ENCODE measurements around the gene GLA. TPM values are rescaled to one million over a fixed set of nuclear protein-coding genes. Genes with fewer than 3 reads are reported as not detected.
A peak's percentile ranks its signal among the peaks of the same experiment; 100 is the strongest.

GLA gene
- total RNA-seq, 4 donors from 2014 or later = 13.2 to 30.2 (median 19.2) TPM

DNA sequence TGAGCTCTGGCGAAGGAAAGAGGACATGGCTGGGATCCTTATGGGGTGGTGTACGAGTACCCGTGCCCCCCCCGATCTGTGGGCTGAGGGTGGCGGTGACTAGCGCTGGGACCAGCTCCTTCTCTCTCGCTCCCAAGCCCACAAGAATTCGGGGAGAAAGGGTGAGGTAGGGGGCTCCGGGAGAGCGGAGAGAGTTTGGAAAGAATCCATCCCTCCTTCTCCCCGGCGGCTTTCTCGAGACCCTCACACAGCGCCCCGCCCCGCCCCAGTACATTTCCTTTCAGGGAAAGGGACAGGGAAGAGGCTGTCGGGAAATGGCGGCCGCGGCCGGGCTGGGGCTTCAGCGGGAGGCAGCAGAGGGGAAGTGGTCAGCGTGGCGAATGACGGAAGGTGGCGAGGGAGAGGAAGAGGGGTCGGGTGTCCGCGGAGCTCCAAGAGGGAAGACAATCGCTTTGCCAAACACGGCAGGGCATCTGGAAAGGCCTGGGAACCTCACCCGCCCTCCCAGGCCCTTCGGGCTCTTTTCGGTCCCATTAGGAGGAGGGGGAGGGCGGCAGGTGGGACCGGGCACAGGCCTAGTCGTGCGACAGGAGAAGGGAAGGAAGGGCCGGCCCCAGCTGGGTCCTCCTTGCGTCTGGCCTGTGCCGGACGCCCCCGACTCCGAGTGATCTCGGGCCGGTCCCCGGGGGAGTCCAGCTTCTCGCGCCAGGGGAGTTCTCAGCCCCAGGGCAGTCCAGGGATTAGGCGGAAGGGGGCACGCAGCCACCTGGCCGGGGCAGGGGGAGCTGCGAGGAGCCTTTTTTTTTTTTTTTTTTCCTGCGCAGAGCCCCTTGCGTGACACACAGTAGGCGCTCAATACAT, 10.5 kb upstream of the GLA start:
- Histone ChIP-seq H3K27me3 (no peaks in the 10 kb centered on the region), H3K9me3 (no peaks in the 10 kb centered on the region), H3K27ac (peak overlapping the region; percentile 94 to 96), H3K4me3 (peak overlapping the region; percentile 44 to 46), H3K36me3 (no peaks in the 10 kb centered on the region), H3K4me1 (peaks cover 0 to 4% of the 10 kb centered on the region in 2 donors)
- TF ChIP-seq, protein P1, sequence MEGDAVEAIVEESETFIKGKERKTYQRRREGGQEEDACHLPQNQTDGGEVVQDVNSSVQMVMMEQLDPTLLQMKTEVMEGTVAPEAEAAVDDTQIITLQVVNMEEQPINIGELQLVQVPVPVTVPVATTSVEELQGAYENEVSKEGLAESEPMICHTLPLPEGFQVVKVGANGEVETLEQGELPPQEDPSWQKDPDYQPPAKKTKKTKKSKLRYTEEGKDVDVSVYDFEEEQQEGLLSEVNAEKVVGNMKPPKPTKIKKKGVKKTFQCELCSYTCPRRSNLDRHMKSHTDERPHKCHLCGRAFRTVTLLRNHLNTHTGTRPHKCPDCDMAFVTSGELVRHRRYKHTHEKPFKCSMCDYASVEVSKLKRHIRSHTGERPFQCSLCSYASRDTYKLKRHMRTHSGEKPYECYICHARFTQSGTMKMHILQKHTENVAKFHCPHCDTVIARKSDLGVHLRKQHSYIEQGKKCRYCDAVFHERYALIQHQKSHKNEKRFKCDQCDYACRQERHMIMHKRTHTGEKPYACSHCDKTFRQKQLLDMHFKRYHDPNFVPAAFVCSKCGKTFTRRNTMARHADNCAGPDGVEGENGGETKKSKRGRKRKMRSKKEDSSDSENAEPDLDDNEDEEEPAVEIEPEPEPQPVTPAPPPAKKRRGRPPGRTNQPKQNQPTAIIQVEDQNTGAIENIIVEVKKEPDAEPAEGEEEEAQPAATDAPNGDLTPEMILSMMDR (IDR thresholded peaks at IDR 0.05) = no peak
- TF ChIP-seq POLR2A (IDR thresholded peaks at IDR 0.05) = peak; percentile 8 to 20
- intact Hi-C loops (cut with DNase I; ENCODE audit: low total_unique reads) = no loop called here
- DNase-seq = peak; percentile 51 to 54

DNA sequence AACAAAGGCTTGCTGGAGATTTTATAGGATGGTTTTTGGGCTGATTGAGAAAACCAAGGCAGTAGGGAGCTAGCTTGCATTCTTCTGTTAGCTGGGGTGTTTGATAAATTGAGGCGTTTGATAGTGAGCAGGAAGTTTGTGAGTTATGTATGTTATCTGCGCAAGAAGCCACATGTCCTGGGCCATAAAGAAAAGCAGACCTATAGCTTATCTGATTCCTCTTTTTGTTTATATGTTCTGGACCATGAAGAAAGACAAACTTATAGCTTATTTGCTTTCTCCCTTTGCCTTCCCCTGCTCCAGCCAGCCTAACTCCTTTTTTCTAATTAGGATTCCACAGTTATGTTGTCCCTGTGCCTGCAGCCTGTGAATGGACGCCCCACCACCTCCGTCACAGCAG, 9.5 kb upstream of the GLA start:
- Histone ChIP-seq H3K27me3 (no peaks in the 10 kb centered on the region), H3K36me3 (no peaks in the 10 kb centered on the region), H3K27ac (peak overlapping the region; percentile 94 to 96), H3K9me3 (no peaks in the 10 kb centered on the region), H3K4me3 (no peak overlapping the region), H3K4me1 (peaks cover 0 to 4% of the 10 kb centered on the region in 2 donors)
- intact Hi-C loops (cut with DNase I; ENCODE audit: low total_unique reads) = no loop called here
- no peak for DNase-seq
- no peak for TF ChIP-seq POLR2A (IDR thresholded peaks at IDR 0.05)
- TF ChIP-seq, protein P1 (IDR thresholded peaks at IDR 0.05) = no peak

DNA sequence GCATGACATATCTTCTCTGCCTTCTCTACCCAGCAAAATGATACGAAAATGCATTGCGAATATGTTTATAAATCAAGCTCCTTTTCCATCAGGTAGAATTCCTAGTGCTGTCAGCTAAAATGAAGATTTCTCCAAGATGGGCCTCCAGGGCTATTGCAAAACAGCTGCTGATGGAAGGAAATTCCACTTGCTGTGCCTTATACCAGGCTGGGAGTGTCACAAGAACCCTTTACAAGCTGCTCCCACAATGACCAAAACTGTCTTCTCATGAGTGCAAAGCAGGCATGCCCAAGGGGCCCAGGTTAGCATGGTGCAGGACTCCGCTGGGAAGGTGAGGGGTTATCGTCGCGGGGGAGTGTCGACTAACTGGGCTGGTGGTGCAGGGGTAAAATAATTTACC, 9.0 kb upstream of the GLA start:
- peak overlapping the region; percentile 94 to 96 for H3K27ac ChIP-seq
- no peaks in the 10 kb centered on the region for H3K9me3 ChIP-seq
- TF ChIP-seq, protein P1 (IDR thresholded peaks at IDR 0.05) = no peak
- TF ChIP-seq POLR2A (IDR thresholded peaks at IDR 0.05) = no peak
- no peaks in the 10 kb centered on the region for H3K27me3 ChIP-seq
- H3K4me1 ChIP-seq = peaks cover 0 to 4% of the 10 kb centered on the region in 2 donors
- intact Hi-C loops (cut with DNase I; ENCODE audit: low total_unique reads) = no loop called here
- DNase-seq = no peak
- no peaks in the 10 kb centered on the region for H3K36me3 ChIP-seq
- H3K4me3 ChIP-seq = no peak overlapping the region

DNA sequence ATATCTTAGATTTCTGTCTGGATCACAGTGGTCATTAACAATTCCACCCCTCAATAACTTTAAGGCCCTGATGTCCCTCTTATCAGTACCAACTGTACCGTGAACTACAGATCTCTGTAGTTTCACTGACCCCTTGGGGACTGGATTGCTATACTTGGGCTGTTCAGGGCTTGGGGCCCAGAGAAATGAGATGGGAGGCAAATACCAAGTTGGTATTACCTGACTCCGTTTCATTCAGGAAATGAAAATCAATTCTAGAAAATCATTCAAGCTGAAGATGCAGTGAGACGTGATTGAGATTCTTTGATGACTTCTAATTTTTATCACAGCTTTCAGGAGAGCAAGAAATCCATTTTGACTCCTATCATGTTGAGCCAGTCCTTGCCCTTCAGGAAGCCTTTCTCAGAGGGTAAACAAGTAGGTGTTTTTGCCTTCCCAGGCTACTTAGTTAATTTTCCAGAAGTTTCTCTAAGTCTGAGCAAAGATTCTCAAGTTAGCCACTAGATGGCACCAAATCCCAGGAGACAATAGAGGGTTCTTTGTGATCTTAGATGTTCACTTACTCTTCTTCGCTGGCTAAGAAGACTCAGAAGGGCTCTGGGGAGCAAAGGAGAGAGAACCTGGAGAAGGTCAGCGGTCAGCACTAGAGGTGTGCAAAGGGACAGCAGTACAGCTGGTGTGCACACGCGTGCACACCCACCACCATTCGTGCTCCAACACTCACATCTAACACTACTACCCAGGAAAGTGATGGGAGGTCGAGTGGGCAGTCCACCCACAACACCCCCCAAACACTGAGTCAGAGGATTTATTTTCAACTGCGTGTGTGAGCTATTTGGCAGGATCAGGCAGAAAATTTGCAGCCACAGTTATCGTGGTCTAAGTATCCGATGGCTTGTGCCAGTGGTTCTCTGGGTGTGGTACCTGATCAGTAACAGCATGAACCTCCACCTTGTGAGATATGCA, 7.7 kb upstream of the GLA start:
- peak; percentile 30 to 38 for DNase-seq
- peaks cover 0 to 4% of the 10 kb centered on the region in 2 donors for H3K4me1 ChIP-seq
- no peaks in the 10 kb centered on the region for H3K36me3 ChIP-seq
- H3K9me3 ChIP-seq = no peaks in the 10 kb centered on the region
- no peak overlapping the region for H3K4me3 ChIP-seq
- no peaks in the 10 kb centered on the region for H3K27me3 ChIP-seq
- peak overlapping the region; percentile 94 to 96 for H3K27ac ChIP-seq
- intact Hi-C loops (cut with DNase I; ENCODE audit: low total_unique reads) = no loop called here
- TF ChIP-seq POLR2A (IDR thresholded peaks at IDR 0.05) = peak in 1 of 2 donors; percentile 26
- TF ChIP-seq, protein P1 (IDR thresholded peaks at IDR 0.05) = peak; percentile 74 to 84 (median 80)

Data from uterus (tissue), 4 donors.